GM12875 (cell line): Measurements from ENCODE around the gene AP1G2.
"Not testable (repeated sequence)": the region's sequence is repeated elsewhere in the genome, so short reads cannot be mapped to it uniquely, and the experiment has no call there.

ENCODE experiments used
- H3K4me3 ChIP-seq: one replicate; pipeline ENCODE4 v1.5.1; 2011; ENCODE audit warnings: low read depth, low read length, control low read depth
- TF ChIP-seq, protein P1 (sequence below): IDR thresholded peaks from 2 replicates; pipeline ENCODE4 v1.5.1; 2011; ENCODE audit warnings: low read depth, mild to moderate bottlenecking, control low read depth, inconsistent platforms, low read length, moderate library complexity, borderline replicate concordance; ENCODE audit not compliant: insufficient read depth

Gene AP1G2

GRCh38 chr14:23538785-23539184, 28.8 kb downstream of the AP1G2 start:
- H3K4me3 ChIP-seq: no peak overlapping the region
- TF ChIP-seq, protein P1, sequence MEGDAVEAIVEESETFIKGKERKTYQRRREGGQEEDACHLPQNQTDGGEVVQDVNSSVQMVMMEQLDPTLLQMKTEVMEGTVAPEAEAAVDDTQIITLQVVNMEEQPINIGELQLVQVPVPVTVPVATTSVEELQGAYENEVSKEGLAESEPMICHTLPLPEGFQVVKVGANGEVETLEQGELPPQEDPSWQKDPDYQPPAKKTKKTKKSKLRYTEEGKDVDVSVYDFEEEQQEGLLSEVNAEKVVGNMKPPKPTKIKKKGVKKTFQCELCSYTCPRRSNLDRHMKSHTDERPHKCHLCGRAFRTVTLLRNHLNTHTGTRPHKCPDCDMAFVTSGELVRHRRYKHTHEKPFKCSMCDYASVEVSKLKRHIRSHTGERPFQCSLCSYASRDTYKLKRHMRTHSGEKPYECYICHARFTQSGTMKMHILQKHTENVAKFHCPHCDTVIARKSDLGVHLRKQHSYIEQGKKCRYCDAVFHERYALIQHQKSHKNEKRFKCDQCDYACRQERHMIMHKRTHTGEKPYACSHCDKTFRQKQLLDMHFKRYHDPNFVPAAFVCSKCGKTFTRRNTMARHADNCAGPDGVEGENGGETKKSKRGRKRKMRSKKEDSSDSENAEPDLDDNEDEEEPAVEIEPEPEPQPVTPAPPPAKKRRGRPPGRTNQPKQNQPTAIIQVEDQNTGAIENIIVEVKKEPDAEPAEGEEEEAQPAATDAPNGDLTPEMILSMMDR: no peak

- no peak overlapping the region for H3K4me3 ChIP-seq
- TF ChIP-seq, protein P1: no peak
These were observed 29.4 kb downstream of the AP1G2 start for GRCh38 chr14:23538050-23538718.

DNA sequence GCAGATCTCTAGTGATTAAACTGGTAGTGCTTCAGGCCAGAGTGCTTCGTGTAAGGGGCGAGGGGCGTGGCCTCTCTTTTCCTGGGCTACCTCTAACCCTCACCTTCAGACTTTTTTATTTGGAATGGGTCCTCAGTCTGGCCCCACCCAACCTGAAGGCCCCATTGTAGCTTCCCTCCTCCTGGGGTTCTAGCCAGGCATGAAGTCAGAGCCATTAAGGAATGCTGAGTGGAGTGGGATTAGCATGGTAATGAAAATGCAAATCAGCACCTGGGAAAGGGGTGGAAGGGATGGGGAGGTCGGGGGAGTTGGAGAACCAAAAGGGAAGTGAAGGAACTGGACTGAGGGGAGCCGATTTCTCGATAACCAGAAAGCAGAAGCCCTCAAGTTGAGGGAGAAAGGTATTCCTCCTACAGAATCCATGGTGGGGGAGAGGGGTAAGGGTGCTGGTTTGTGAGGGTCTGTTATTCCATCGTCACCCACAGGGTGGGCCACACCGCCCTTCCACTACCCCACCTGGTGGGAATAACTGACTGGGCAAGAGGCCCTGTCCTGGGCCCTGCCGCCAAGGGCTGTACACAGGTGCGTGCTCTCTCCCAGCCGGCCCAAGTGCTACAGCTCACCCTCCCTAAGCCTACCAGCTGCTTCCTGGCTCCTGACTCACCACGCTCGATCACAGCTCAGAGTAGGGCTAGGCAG, 30.1 kb downstream of the AP1G2 start:
- TF ChIP-seq, protein P1: no peak
- no peak overlapping the region for H3K4me3 ChIP-seq

- H3K4me3 ChIP-seq: not testable (repeated sequence)
These were observed 30.7 kb downstream of the AP1G2 start for GRCh38 chr14:23536906-23537305.

- TF ChIP-seq, protein P1: no peak
- no peak overlapping the region for H3K4me3 ChIP-seq
These were observed 31.1 kb downstream of the AP1G2 start for GRCh38 chr14:23536494-23536893.

- TF ChIP-seq, protein P1: no peak
- H3K4me3 ChIP-seq: no peak overlapping the region
These were observed 31.6 kb downstream of the AP1G2 start for GRCh38 chr14:23535943-23536342.

DNA sequence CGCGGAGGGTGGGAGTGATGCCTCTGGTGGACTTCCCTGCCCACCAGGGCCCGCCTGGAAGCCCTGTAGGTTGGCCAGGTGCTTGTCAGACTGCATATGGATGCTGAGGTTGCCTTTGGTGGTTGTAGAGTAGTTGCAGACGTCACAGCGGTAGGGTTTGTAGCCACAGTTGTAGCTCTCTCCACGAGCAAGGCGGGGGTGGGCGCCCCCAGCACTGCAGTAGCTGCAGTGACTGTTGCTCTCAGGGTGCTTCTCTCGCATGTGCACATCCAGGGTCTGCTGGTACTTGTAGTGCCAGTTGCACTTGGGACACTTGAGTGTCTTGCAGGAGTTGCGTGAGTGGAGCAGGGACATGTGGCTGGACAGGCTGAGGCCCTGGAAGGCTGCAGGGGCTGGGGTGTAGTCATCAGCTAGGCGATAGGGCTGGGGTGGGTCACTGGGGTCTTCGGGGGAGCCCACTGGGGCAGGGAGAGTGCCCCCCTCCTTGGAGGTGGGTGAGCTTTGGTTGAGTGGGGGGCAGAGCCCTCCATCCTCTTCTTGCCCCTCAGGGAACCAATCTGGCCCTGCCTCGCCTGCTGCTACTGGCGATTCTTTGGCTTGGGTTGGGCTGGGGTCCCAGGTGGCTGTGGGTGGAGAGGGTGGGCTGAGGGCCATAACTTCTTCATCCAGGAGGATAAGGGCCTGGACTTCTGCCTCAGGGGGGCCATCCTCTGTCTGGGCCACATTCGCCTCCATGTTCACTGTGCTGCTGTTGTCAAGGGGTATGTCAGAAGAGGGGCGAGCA, 33.7 kb downstream of the AP1G2 start:
- no peak overlapping the region for H3K4me3 ChIP-seq
- TF ChIP-seq, protein P1: no peak
